NCI-H187 treated with DMSO at 0.1 percent for 48 hours (cell line): Measurements from ENCODE around the gene SLC7A8.

Experiments used
- DNase-seq: peaks from one replicate; lab custom pipeline; 2025; lab: John Stamatoyannopoulos, UW

SLC7A8 gene

DNA sequence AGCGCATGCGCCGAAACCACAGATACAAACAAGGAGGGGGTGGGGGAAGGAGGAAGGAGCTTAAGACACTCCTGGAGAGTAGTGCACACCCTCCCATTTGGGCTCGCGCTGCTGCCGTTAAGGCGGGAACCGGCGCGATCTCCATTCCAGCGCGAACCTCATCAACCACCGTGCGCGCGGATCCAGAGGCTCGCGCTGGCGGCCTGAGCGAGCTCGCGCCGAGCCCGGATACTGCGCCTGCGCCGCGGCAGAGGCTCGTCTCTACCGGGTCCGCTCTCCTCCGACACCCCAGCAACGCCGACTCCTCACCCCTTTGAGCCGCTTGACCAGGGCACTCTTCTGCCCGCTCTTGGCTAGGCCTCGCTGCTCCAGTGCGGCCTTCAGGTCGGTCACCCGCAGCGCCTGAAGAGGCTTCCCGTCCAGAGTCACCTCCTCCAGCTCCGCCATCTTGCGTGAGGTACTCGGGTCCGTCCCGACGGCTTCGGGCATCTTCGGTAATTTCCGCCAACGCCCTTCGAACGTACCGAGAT is 88.7 kb downstream of the SLC7A8 start, which contains the start of gene ACIN1:
Gene ACIN1 (minus strand): TSS at position 471 of the 530 bp plus-strand sequence. CDS start 24 bp downstream, at position 447.
- DNase-seq: no peak

DNA sequence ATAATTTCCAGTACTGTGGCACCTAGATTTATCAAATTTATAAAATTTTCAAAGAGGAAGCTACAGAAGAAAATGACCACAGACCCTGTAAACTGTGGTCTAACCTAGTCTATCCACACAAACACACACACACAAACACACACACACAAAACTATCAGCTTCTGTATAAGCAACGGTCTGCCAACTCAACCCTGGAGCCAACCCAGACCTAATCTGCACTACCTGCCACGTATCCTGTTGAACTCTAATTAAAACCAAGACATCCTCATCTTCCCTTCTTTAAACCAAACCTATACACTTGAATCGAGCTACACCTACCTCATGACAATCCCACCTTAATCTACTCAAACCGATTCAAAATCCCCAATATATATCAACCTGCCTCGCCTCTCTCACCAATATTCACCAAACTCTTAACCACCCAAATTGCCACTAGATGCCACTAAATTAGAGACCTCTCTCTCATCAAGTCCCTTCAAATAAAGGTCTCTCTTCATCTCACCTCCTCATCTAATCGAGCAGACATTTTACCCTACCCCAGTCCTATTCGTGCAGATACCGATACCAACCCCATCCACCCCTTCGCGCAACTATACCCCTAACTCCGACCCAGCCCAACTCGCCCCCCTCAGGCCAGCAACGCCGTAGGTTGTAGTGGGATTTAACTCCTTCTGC is 89.3 kb downstream of the SLC7A8 start:
- DNase-seq: no peak

- DNase-seq: no peak
Observed at GRCh38 chr14:23093526-23093925, 89.9 kb downstream of the SLC7A8 start.

DNA sequence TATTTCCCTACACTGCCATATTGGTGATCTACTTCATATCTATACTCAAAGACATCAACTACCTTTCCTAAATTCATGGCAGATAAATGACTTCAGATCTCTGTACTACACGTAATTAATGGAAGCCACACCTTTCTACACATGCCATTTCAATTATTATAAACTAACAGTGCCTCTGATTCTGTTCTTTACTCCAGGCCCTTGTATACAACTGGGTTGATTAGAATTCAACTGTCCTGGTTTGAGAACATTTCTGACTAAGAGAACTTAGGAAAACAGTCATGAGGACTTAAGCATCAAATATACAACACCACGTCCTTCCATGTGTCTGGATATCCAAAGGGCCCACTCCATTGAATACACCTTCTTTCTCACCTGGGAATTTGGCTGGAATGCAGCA is 90.4 kb downstream of the SLC7A8 start:
- DNase-seq: no peak

DNA sequence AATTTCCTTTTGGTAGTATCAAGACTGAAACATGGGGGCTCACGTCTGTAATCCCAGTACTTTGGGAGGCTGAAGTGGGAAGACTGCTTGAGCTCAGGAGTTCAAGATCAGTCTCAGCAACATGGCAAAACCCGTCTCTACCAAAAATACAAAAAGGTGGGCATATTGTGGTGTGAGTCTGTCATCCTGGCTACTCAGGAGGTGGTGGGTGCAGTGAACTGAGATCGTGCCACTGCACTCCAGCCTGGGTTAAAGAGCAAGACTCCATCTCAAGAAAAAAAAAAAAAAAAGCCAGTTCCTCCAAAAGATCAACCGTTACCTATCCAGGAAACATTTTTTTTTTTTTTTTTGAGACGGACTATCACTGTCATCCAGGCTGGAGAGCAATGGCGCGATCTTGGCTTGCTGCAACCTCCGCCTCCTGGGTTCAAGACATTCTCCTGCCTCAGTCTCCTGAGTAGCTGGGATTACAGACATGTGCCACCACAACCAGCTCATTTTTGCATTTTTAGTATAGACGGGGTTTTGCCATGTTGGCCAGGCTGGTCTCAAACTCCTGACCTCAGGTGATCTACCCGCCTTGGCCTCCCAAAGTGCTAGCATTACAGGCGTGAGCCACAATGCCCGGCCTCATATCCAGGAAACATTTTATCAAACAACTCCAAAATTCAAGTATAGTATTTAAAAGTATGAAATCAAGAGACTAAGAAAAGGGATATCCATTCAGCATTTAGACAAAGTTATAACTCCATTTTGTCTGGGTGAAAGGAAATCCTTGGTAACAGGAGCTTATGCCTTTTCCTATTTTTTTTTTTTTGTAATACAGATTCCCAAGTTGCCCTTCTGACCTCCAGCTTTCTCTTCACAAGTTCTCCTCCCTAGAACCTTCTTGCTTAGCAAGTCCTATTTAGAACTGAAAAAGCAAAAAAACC is 91.9 kb downstream of the SLC7A8 start:
- DNase-seq: no peak

- DNase-seq: no peak
Observed at GRCh38 chr14:23090254-23090636, 93.2 kb downstream of the SLC7A8 start.

GRCh38 chr14:23089498-23090253 is 93.8 kb downstream of the SLC7A8 start:
- no peak for DNase-seq

DNA sequence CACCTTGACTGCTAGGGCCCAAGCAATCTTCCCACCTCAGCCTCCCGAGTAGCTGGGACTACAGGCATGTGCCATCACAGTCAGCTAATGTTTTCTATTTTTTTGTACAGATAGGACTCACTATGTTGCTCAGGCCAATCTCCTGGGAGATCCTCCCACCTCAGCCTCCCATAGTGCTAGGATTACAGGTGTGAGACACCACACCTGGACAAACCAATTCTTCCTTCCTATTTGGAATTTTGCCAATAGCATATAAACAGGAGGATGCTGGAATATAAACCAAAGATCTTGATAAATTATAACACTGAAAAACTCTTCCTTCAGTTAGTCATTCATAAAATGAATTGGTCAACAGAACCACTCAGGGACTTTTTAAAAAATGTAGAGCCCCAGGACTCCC is 96.9 kb downstream of the SLC7A8 start:
- DNase-seq: no peak

DNA sequence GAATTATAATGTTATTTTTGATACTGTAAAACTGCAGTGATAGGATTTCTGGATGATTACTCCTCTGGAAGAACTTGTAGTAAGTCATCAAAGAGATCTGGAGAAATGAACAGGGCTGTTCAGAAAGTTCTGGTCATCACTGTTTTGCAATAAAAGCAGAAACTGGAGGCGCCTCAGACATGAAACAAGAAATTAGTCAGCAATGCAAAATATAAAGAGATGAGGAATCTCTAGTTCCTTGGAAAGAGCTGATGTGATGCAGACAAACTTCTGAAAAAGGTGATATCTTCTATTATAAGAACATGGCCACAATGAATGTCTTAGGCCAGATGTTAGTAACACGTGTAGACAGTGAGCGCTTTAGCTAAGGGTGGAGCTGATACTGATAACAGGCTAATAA is 98.0 kb downstream of the SLC7A8 start:
- DNase-seq: no peak

DNA sequence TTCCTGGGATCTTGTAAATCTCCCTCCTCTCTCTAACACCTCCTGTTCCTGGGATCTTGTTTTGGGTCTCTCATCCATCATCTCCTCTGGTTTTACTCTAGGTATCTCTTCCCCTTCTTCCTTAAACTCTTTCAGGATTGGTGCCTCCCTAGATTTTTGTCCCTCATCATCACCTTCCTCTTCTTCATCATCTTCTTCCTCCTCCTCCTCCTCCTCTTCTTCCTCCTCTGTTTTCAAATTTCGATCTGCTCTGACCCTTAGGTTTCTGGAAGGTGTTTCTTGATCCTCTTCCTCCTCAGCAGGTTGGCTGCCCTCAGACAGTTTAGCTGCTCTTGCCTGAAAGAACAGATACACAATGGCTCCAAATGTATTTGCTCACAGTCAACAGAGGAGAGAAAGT is 103.0 kb downstream of the SLC7A8 start:
- DNase-seq: no peak

GRCh38 chr14:23079716-23080115 is 103.7 kb downstream of the SLC7A8 start:
- DNase-seq: no peak

DNA sequence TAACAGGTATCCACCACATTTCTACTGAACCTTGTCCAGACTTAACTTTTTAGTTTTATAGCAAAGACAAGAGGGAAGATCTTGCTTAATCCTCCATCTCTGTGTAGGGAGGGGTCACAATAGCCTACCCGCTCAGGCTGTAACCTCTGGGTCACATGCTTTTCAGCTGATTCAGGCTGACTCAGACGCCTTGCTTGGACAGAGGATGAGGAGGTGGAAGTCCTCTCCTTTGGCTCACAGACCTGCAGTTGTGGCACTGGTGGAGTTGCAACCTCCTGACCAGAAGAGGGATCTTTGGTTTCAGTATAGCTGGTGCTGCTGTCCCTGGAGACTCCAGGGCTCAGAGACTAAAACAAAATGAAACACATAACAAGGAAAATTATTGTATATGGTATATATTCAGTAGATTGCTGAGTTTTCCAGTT is 104.8 kb downstream of the SLC7A8 start:
- no peak for DNase-seq

DNA sequence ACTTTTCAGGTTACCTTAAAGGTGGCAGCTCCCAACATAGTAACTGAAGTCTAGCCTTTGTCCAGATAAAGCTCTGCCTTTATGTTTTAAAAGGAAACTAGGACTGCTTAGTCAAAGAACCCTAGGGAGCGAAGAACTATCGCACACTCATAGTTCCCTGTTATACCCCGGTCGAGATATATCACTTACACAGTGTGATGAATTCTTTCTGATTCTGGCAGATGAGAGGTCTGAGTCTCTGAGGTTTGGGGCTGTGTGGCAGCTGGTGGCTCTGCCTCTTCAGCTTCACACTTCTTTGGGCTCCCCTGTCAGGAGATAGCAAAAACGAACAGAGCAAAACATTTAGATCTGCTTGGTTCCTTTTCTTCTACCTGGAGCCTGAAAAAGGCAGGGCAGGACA is 105.5 kb downstream of the SLC7A8 start:
- DNase-seq: no peak

DNA sequence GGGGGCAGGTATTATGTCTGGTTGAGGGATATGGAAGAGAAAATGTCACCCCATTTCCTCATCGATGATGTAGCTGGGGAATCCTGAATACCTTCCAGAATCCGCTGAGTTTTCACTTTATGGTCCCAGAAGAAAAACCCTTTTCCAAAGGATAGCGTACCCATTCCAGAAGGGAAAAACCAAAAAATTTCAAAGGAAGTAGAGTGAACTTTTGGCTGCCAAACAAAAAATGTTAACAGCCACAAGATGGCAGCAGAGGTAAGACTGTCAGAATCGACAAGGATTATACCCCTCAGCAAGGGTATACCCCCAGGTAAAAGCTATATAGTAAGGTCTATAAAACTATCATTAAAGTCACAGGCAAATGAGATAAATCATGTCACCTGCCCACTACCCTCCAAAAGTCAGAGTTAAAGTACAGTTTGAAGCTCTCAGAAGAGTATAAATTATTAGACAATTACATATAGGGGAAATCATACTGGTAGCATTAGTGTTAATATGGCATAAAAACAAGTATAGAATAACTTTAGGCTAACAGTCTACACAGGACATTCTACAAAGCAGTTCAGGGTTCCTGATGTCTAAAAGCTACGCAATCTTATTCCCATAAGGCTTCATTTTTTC is 106.6 kb downstream of the SLC7A8 start:
- no peak for DNase-seq
